C4-2B (cell line): ENCODE results near the gene HOXD11.

ENCODE experiments used
- ZFX ChIP-seq: fragments of 450-650 bp; IDR thresholded peaks from 2 replicates; pipeline ENCODE4 v1.6.1; 2017
- TF ChIP-seq, protein P1 (sequence below): fragments of 450-650 bp; conservative IDR thresholded peaks from 2 replicates; pipeline ENCODE4 v1.5.1; 2017; ENCODE audit warnings: mild to moderate bottlenecking

DNA sequence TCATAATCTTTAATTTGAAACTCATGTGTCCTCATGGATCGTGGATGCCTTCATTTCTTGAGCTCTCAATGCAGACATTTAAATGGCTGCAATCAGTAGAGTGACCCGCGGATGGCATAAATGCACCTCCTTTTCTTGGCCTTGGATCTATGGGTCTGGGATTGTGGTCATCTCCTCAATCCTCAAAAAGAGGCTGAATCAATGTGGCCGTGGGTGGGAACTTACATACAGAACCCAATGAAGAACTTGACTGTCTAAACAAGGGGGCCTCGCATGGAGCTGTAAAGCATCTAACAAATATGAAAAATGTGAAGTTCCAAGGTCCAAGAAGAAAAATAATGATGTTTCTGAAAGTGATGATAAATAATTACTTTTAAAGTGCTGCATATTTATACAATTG, 11.7 kb upstream of the HOXD11 start:
- TF ChIP-seq, protein P1, sequence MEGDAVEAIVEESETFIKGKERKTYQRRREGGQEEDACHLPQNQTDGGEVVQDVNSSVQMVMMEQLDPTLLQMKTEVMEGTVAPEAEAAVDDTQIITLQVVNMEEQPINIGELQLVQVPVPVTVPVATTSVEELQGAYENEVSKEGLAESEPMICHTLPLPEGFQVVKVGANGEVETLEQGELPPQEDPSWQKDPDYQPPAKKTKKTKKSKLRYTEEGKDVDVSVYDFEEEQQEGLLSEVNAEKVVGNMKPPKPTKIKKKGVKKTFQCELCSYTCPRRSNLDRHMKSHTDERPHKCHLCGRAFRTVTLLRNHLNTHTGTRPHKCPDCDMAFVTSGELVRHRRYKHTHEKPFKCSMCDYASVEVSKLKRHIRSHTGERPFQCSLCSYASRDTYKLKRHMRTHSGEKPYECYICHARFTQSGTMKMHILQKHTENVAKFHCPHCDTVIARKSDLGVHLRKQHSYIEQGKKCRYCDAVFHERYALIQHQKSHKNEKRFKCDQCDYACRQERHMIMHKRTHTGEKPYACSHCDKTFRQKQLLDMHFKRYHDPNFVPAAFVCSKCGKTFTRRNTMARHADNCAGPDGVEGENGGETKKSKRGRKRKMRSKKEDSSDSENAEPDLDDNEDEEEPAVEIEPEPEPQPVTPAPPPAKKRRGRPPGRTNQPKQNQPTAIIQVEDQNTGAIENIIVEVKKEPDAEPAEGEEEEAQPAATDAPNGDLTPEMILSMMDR = no peak
- no peak for TF ChIP-seq ZFX
